ENCODE measurements around the gene NRG2. TPM values are rescaled to one million over a fixed set of nuclear protein-coding genes. Genes with fewer than 3 reads are reported as not detected.

Gene NRG2
- total and polyA plus RNA-seq, 2 of the 4 experiments (the other 2 are of a cell fraction), result 0.18 TPM; not detected in 1

DNA sequence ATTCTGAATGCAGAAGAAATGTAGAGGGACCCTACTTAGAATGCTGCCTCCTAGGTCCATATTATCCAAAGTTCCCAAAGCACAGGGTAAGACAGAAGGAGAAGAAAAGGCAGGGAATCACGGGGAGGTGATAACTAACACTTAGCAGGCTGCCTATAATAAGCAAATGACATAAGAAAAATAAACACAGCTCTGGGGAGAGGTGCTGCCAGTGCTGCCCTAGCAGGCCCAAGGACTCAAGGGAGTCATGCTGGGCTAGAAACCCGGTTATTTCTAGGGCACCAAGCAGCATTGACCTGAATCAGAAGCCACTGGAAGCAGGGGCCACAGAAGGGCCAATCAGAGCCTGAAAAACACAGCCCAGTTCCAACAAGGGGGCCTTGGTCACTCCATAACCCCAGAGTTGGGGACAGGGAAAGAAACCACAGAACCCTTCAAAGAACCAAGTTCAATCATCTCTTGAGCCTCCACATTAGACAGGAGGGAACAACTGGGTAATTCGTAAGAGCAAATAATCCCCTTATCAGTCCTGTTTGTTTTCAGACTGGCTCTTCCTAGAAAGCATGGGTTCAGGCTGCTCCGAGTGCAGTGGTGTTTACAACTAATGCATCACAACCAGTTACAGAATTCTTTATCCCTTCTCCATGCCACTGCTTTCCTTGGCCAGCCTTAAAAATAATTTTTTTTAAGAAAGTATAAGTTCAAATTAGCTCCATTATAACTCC is 24.0 kb downstream of the NRG2 start:
- Histone ChIP-seq H3K23ac (ENCODE audit: low read depth, low read length) (no peak overlapping the region), H3K27me3 (ENCODE audit: control insufficient read depth, insufficient read depth, low read length) (peaks cover 49% of the 10 kb centered on the region), H4K8ac (ENCODE audit: low read depth in 2 of 2, low read length in 2 of 2) (no peak overlapping the region), H3K27ac (ENCODE audit: insufficient read depth, low read length) (no peak overlapping the region), H3K79me1 (ENCODE audit: low read depth in 1 of 2, low read length in 2 of 2) (no peaks in the 10 kb centered on the region), H3K9me3 (ENCODE audit: control insufficient read depth, insufficient read depth, low read length) (no peaks in the 10 kb centered on the region; the same call in 1 of the 2 replicates), H4K20me1 (ENCODE audit: insufficient read depth, low read length) (no peaks in the 10 kb centered on the region), H2BK5ac (ENCODE audit: low read depth, low read length, poor library complexity, severe bottlenecking) (no peak overlapping the region), H3K4me1 (ENCODE audit: control insufficient read depth, insufficient read depth, low read length) (no peaks in the 10 kb centered on the region), H2BK15ac (ENCODE audit: low read depth, low read length) (no peak overlapping the region), H3K18ac (ENCODE audit: low read depth, low read length) (no peak overlapping the region), H3K14ac (replicated peaks; ENCODE audit: low read depth, low read length) (no peak overlapping the region), H2AK5ac (ENCODE audit: low read depth, low read length) (no peak overlapping the region), H2AFZ (replicated peaks; ENCODE audit: low read length, poor library complexity) (no peak overlapping the region), H3K9ac (ENCODE audit: low read depth, low read length) (no peak overlapping the region), H2BK20ac (ENCODE audit: low read depth, low read length) (no peak overlapping the region), H3K4me2 (ENCODE audit: low read depth, low read length) (no peak overlapping the region), H2BK120ac (ENCODE audit: low read depth, low read length) (no peak overlapping the region), H3K4ac (ENCODE audit: low read depth, low read length) (no peak overlapping the region), H3K9me1 (ENCODE audit: insufficient read depth, low read length) (no peaks in the 10 kb centered on the region), H4K91ac (ENCODE audit: insufficient read depth, low read depth, low read length) (no peak overlapping the region), H3K4me3 (ENCODE audit: insufficient read depth, low read depth, low read length) (no peak overlapping the region), H3K36me3 (ENCODE audit: control insufficient read depth, insufficient read depth, low read length) (no peaks in the 10 kb centered on the region), H2AK9ac (replicated peaks; ENCODE audit: low read depth, low read length, poor library complexity) (no peak overlapping the region), H3K56ac (ENCODE audit: extremely low read depth, insufficient read depth, low read length) (no peak overlapping the region), H4K5ac (ENCODE audit: low read depth, low read length) (no peak overlapping the region)
- TF ChIP-seq RAD21 (IDR thresholded peaks at IDR 0.05; ENCODE audit: low read length), result no peak
- no peak for TF ChIP-seq RCOR1 (IDR thresholded peaks at IDR 0.05; ENCODE audit: insufficient replicate concordance, low read length)
- TF ChIP-seq CEBPB (IDR thresholded peaks at IDR 0.05; ENCODE audit: low read depth, low read length), result no peak
- TF ChIP-seq, protein P1, sequence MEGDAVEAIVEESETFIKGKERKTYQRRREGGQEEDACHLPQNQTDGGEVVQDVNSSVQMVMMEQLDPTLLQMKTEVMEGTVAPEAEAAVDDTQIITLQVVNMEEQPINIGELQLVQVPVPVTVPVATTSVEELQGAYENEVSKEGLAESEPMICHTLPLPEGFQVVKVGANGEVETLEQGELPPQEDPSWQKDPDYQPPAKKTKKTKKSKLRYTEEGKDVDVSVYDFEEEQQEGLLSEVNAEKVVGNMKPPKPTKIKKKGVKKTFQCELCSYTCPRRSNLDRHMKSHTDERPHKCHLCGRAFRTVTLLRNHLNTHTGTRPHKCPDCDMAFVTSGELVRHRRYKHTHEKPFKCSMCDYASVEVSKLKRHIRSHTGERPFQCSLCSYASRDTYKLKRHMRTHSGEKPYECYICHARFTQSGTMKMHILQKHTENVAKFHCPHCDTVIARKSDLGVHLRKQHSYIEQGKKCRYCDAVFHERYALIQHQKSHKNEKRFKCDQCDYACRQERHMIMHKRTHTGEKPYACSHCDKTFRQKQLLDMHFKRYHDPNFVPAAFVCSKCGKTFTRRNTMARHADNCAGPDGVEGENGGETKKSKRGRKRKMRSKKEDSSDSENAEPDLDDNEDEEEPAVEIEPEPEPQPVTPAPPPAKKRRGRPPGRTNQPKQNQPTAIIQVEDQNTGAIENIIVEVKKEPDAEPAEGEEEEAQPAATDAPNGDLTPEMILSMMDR (conservative IDR thresholded peaks at IDR 0.05; ENCODE audit: low read depth, low read length), result no peak
- no peak for TF ChIP-seq MAFK (IDR thresholded peaks at IDR 0.05; ENCODE audit: low read depth, low read length)
- TF ChIP-seq POLR2A (IDR thresholded peaks at IDR 0.05; ENCODE audit: low read depth, low read length), result no peak
- TF ChIP-seq RFX5 (IDR thresholded peaks at IDR 0.05; ENCODE audit: low read depth, low read length), result no peak
- TF ChIP-seq MXI1 (IDR thresholded peaks at IDR 0.05; ENCODE audit: borderline replicate concordance, low read depth, low read length), result no peak
- no peak for TF ChIP-seq FOS (IDR thresholded peaks at IDR 0.05; ENCODE audit: low read depth, low read length)
- TF ChIP-seq MAZ (IDR thresholded peaks at IDR 0.05; ENCODE audit: borderline replicate concordance, low read depth, low read length), result no peak
- TF ChIP-seq BHLHE40 (IDR thresholded peaks at IDR 0.05; ENCODE audit: low read depth, low read length), result no peak
- TF ChIP-seq NFE2L2 (IDR thresholded peaks at IDR 0.05; ENCODE audit: low read depth, low read length), result no peak
- no TSS peak for BruUV-seq (replicated peaks)
- in situ Hi-C loops (cut with MboI; ENCODE audit: low sequenced_read_pairs) (no loop called here), intact Hi-C loops (cut with micrococcal nuclease) (no loop called here), dilution Hi-C loops (cut with HindIII; ENCODE audit: low sequenced_read_pairs, unreplicated experiment) (no loop called here)
- DNase-seq, result no peak
- ChIA-PET POLR2A (ENCODE audit: unreplicated experiment) (no interaction called here), CTCF (no interaction called here)
- ATAC-seq (ENCODE audit: low read depth), result no peak
- WGBS, 2 experiments (ENCODE audit: extremely low coverage in 2 of 2, insufficient read length in 1 of 2), result 0% methylated on average over 1 of the region's 4 CpGs; no CpG with 5 or more reads in 1 of the 2 experiments

Measured in IMR-90 (cell line).